Measurements from ENCODE around the gene POLR2E. TPM values are rescaled to one million over a fixed set of nuclear protein-coding genes. Genes with fewer than 3 reads are reported as not detected.
A peak's percentile ranks its signal among the peaks of the same experiment; 100 is the strongest.

POLR2E gene
- total RNA-seq, 2 donors from 2014 or later, result 176 to 179 TPM

DNA sequence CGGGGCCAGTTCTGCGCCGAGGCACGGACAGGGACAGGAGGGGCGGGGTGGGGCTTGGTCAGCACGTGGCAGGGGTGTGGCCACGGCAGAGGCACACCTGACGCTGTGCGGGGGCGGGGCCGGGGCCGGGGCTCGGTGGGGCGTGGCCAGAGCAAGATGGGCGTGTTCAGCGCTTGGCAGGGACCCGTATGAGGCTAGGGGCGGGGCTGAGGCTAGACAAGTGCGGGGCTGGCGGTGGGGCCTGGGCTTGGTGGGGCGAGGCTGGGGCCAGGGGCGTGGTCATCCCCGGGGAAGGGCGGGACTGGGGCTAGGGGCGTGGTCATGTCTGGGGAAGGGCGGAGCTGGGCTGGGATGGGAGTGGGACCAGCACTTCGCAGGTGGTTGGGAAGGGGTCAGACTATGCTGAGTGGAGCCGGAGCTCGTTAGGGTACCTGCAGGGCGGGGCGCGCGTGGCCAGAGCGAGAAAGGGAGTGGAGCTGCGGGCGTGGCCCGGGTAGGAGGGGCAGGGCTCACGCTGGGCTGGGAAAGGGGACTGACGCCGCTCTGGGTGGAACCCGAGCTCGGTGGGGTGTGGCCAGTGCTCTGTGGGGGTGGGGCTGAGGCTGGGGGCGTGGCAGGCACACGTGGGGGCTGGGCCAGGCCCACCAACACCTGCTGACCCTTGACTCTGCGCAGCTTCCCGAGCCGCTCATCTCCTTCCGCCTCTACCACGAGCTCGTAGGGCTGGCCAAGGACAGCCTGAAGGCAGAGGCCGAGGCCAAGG lies 12.8 kb downstream of the POLR2E start:
- H3K4me3 Mint-ChIP-seq, result no peak overlapping the region

DNA sequence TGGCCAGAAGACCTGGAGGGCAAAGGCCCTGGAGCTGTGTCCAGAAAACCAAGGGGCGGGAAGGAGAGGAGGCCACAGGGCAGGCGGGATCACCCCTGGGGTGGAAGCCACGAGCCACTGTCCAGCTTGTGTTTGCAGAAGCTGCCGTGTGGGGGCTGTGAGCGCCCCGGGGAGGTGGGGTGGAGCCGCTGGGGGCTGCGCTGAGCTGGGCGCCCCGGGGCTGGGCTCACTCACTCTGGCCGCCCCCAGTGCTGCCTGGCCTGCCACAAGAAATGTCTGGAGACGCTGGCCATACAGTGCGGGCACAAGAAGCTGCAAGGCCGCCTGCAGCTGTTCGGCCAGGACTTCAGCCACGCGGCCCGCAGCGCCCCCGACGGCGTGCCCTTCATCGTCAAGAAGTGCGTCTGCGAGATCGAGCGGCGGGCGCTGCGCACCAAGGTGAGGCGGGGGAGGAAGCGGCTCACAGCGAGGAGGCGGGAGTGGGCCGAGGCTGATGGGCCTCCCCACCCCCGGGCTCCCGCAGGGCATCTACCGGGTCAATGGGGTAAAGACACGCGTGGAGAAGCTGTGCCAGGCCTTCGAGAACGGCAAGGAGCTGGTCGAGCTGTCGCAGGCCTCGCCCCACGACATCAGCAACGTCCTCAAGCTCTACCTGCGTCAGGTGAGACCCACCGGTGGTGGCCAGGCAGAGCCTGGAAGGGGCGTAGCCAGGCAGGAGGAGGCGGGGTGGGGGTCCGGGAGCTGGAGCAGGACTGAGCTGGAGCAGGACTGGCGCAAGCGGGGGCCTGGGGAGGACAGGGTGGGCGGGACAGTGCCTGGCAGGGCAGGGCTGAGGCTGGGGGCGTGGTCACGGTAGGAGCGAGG lies 13.6 kb downstream of the POLR2E start:
- H3K36me3 Mint-ChIP-seq (ENCODE audit: insufficient read depth in 2 of 2), result peaks cover 11 to 30% of the 10 kb centered on the region in 2 donors

More for the DNA sequence above, 12.8 kb downstream of the POLR2E start:
- DNase-seq (peak; percentile 93 to 94), ATAC-seq (replicated peaks in 1 of 2) (peak; percentile 77)
- peaks cover 9 to 25% of the 10 kb centered on the region in 2 donors for H3K36me3 Mint-ChIP-seq (ENCODE audit: insufficient read depth in 2 of 2)
- peaks cover 32% of the 10 kb centered on the region for H3K4me1 Mint-ChIP-seq (ENCODE audit: low read depth)
- no peaks in the 10 kb centered on the region for H3K27me3 Mint-ChIP-seq (ENCODE audit: low read depth)
- peak overlapping the region; percentile 50 for H3K27ac Mint-ChIP-seq
- no peaks in the 10 kb centered on the region for H3K9me3 Mint-ChIP-seq

DNA sequence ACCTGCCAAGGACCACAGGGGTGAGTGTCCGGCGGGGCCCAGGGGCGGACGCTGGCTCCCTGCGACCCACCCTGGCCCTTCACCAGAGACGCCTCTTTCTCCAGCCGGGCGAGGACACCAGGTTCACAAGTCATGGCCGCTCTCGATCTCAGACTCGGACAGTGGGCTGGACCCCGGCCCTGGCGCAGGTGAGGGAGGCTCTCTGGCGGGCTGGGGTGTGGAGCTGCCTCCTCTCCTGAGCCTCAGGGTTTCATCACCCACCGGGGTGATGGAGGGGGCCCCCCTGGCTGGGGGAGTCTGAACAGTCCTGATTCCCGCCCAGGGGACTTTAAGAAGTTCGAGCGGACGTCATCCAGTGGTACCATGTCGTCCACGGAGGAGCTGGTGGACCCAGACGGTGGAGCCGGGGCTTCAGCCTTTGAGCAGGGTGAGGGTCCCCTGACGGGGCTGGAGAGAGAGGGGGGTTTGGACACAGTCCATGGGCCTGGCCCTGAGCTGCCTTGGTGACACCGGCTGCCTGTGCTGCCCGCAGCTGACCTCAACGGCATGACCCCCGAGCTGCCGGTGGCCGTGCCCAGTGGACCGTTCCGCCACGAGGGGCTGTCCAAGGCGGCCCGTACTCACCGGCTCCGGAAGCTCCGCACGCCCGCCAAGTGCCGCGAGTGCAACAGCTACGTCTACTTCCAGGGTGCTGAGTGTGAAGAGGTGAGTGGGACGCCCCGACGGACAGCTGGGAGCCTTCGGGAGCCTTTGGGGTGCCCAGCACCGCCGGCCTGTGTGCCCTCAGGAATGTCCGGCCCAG lies 14.6 kb downstream of the POLR2E start:
- no peak overlapping the region for H3K4me3 Mint-ChIP-seq
- DNase-seq (no peak), ATAC-seq (replicated peaks in 1 of 2) (no peak)
- H3K9me3 Mint-ChIP-seq, result no peaks in the 10 kb centered on the region
- no peaks in the 10 kb centered on the region for H3K27me3 Mint-ChIP-seq (ENCODE audit: low read depth)
- H3K36me3 Mint-ChIP-seq (ENCODE audit: insufficient read depth in 2 of 2), result peaks cover 18 to 36% of the 10 kb centered on the region in 2 donors
- H3K4me1 Mint-ChIP-seq (ENCODE audit: low read depth), result peaks cover 43% of the 10 kb centered on the region
- no peak overlapping the region for H3K27ac Mint-ChIP-seq

More for the DNA sequence above, 13.6 kb downstream of the POLR2E start:
- Mint-ChIP-seq H3K4me3 (no peak overlapping the region), H3K27ac (no peak overlapping the region), H3K4me1 (ENCODE audit: low read depth) (peaks cover 39% of the 10 kb centered on the region), H3K9me3 (no peaks in the 10 kb centered on the region), H3K27me3 (ENCODE audit: low read depth) (no peaks in the 10 kb centered on the region)
- no peak for ATAC-seq (replicated peaks in 1 of 2)
- no peak for DNase-seq

DNA sequence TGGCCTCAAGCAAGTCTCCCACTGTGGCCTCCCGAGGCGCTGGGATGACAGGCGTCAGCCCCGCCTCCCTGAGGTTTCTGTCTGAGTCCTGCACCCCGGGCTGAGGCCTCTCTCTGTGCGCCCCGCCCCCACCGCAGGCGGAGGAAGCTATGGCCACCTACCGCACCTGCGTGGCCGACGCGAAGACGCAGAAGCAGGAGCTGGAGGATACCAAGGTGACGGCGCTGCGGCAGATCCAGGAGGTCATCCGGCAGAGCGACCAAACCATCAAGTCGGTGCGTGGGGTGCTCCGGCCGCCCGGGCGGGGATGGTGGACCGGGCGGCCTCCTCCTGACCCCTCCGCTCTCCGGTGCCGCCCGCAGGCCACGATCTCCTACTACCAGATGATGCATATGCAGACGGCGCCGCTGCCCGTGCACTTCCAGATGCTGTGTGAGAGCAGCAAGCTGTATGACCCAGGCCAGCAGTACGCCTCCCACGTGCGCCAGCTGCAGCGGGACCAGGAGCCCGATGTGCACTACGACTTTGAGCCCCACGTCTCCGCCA lies 15.5 kb downstream of the POLR2E start:
- Mint-ChIP-seq H3K4me3 (peak overlapping the region; percentile 29 to 52), H3K9me3 (no peaks in the 10 kb centered on the region), H3K27me3 (ENCODE audit: low read depth) (no peaks in the 10 kb centered on the region), H3K36me3 (ENCODE audit: insufficient read depth in 2 of 2) (peaks cover 13 to 32% of the 10 kb centered on the region in 2 donors), H3K4me1 (ENCODE audit: low read depth) (peaks cover 40% of the 10 kb centered on the region), H3K27ac (peak overlapping the region; percentile 55)
- peak; percentile 90 to 91 for DNase-seq
- ATAC-seq (replicated peaks in 1 of 2), result peak; percentile 18 to 19

DNA sequence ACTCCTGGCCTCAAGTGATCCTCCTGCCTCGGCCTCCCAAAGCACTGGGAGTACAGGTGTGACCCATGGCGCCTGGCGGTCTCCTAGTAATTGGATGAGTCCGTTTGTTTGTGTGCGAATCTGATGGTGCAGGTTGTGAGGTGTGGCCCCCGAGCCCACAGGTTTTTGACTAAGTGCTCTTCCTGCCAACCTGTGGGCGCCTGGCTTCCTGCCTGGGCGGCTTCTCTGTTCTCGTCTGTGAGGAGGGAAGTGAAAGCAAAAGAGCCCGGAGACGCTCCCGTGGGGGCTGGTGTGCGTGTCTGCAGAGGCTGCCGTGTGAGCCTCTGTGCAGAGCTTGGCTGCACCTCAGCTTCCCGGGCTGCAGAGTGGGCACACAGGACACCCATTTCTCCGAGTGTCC lies 18.2 kb downstream of the POLR2E start:
- H3K36me3 Mint-ChIP-seq (ENCODE audit: insufficient read depth in 2 of 2), result peaks cover 13 to 35% of the 10 kb centered on the region in 2 donors

DNA sequence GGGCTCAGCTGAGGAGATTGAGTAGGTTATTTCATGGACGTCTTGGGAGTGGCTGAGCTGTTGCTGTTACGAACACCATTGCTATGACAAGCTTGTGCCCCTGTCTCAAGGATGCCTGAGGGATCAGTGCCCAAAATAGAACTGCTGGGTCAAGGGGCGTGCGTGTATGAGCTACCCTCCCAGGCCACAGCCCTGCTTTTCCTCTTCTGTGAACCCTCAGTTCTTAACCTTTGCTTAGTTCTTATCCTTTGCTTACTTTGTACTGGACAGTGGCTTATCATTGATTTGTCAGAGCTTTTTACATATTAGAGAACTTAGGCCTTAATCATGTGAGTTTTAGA lies 19.2 kb downstream of the POLR2E start:
- DNase-seq, result no peak
- Mint-ChIP-seq H3K36me3 (ENCODE audit: insufficient read depth in 2 of 2) (peaks cover 17 to 38% of the 10 kb centered on the region in 2 donors), H3K27ac (peak overlapping the region; percentile 92), H3K4me3 (peak overlapping the region; percentile 61 to 74), H3K27me3 (ENCODE audit: low read depth) (no peaks in the 10 kb centered on the region), H3K4me1 (ENCODE audit: low read depth) (peaks cover 60% of the 10 kb centered on the region), H3K9me3 (no peaks in the 10 kb centered on the region)
- ATAC-seq (replicated peaks in 1 of 2), result no peak

More for the DNA sequence above, 18.2 kb downstream of the POLR2E start:
- ATAC-seq (replicated peaks in 1 of 2), result peak; percentile 80 to 81
- peak; percentile 91 to 95 for DNase-seq
- H3K4me3 Mint-ChIP-seq, result peak overlapping the region; percentile 57 to 82
- no peaks in the 10 kb centered on the region for H3K9me3 Mint-ChIP-seq
- peak overlapping the region; percentile 72 for H3K27ac Mint-ChIP-seq
- H3K4me1 Mint-ChIP-seq (ENCODE audit: low read depth), result peaks cover 60% of the 10 kb centered on the region
- no peaks in the 10 kb centered on the region for H3K27me3 Mint-ChIP-seq (ENCODE audit: low read depth)

DNA sequence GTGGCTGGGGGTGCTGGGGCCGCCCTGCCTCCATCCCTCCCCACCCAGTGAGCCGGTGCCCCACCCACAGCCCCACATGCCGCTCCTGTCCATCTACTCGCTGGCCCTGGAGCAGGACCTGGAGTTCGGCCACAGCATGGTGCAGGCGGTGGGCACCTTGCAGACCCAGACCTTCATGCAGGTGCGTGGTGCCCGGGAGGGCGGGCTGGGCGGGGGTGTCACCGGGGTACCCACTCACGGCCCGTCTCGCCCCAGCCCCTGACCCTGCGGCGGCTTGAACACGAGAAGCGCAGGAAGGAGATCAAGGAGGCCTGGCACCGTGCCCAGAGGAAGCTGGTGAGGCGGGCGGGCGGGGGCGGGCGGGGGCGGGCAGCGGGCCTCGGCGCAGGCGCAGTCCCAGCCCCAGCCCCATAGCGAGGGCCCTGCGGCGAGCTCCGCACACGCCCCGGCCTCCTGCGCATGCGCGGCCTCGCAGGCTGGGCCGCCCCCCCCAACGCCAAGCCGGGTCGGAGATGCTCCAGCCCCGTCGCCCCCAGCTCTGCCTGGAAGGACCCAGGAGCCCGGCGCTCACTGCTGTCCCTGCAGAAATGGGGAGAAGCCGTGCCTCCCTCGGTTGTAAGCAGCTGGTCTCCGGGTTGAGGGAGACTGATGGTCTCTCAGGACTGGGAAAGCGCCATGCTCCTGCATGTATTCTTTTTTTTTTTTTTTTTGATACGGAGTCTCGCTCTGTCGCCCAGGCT lies 20.5 kb downstream of the POLR2E start:
- H3K27ac Mint-ChIP-seq, result no peak overlapping the region
- DNase-seq (peak; percentile 90 to 91), ATAC-seq (replicated peaks in 1 of 2) (peak; percentile 33 to 42)
- H3K36me3 Mint-ChIP-seq (ENCODE audit: insufficient read depth in 2 of 2), result peaks cover 17 to 38% of the 10 kb centered on the region in 2 donors
- no peaks in the 10 kb centered on the region for H3K27me3 Mint-ChIP-seq (ENCODE audit: low read depth)
- peaks cover 64% of the 10 kb centered on the region for H3K4me1 Mint-ChIP-seq (ENCODE audit: low read depth)
- no peaks in the 10 kb centered on the region for H3K9me3 Mint-ChIP-seq
- peak overlapping the region; percentile 74 to 76 for H3K4me3 Mint-ChIP-seq

DNA sequence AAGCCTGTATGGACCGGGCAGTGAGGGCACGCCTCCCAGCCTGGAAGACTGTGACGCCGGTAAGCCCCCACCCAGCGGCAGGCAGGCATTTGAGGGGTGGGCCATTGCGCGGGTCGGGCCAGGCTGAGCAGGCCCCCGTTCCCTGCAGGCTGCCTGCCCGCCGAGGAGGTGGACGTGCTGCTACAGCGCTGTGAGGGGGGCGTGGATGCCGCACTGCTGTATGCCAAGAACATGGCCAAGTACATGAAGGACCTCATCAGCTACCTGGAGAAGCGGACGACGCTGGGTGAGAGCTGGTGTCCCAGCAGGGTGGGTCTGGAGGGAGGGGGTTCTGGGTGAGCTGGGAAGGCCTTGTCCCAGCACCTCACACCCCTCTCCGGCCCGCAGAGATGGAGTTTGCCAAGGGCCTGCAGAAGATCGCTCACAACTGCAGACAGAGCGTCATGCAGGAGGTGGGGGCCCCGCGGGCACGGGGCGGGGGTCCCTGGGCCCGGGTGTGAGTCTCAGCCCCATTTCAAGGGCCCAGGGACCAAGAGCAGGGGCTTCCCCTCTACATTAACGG lies 21.1 kb downstream of the POLR2E start:
- DNase-seq (no peak), ATAC-seq (replicated peaks in 1 of 2) (peak in 1 of 2 donors; percentile 0)
- H3K4me1 Mint-ChIP-seq (ENCODE audit: low read depth), result peaks cover 71% of the 10 kb centered on the region
- no peak overlapping the region for H3K27ac Mint-ChIP-seq
- H3K27me3 Mint-ChIP-seq (ENCODE audit: low read depth), result no peaks in the 10 kb centered on the region
- H3K4me3 Mint-ChIP-seq, result peak overlapping the region; percentile 50 to 76
- peaks cover 21 to 40% of the 10 kb centered on the region in 2 donors for H3K36me3 Mint-ChIP-seq (ENCODE audit: insufficient read depth in 2 of 2)
- H3K9me3 Mint-ChIP-seq, result no peaks in the 10 kb centered on the region

DNA sequence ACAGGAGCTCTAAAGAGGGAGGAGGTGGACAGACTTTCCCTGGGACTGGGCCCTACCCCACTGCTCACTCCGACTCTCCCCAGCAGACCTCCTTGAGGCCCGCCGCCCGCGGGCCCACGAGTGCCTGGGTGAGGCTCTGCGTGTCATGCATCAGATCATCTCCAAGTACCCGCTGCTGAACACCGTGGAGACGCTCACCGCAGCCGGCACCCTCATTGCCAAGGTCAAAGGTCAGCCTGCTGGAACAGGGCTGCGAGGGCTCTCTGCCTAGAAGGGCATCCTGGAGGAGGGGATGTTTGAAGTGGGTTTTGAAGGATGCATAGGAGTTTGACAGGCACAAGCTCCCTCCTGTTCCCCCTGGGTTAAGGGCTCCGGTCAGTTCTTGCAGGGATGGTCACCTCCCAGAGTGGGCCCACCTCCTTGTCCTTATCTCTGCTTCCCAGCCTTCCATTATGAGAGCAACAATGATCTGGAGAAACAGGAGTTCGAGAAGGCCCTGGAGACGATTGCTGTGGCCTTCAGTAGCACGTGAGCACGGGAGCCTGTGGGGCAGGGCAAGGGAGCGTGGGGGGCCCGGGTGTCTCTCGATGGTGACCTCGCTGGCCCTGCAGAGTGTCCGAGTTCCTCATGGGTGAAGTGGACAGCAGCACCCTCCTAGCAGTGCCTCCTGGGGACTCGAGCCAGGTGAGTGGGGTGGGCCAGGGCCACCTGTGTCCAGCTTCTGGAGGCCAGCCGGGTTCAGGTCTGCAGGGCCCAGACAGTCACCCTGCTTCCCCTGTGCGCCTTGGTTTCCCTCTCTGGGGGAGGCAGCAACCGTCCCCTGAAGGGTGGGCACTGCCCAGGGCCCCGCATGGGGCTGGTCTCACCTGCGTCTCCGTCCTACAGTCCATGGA lies 21.9 kb downstream of the POLR2E start:
- H3K27me3 Mint-ChIP-seq (ENCODE audit: low read depth), result no peaks in the 10 kb centered on the region
- DNase-seq (no peak), ATAC-seq (replicated peaks in 1 of 2) (no peak)
- H3K36me3 Mint-ChIP-seq (ENCODE audit: insufficient read depth in 2 of 2), result peaks cover 26 to 46% of the 10 kb centered on the region in 2 donors
- H3K9me3 Mint-ChIP-seq, result no peaks in the 10 kb centered on the region
- H3K27ac Mint-ChIP-seq, result no peak overlapping the region
- peak overlapping the region; percentile 50 to 76 for H3K4me3 Mint-ChIP-seq
- H3K4me1 Mint-ChIP-seq (ENCODE audit: low read depth), result peaks cover 76% of the 10 kb centered on the region

DNA sequence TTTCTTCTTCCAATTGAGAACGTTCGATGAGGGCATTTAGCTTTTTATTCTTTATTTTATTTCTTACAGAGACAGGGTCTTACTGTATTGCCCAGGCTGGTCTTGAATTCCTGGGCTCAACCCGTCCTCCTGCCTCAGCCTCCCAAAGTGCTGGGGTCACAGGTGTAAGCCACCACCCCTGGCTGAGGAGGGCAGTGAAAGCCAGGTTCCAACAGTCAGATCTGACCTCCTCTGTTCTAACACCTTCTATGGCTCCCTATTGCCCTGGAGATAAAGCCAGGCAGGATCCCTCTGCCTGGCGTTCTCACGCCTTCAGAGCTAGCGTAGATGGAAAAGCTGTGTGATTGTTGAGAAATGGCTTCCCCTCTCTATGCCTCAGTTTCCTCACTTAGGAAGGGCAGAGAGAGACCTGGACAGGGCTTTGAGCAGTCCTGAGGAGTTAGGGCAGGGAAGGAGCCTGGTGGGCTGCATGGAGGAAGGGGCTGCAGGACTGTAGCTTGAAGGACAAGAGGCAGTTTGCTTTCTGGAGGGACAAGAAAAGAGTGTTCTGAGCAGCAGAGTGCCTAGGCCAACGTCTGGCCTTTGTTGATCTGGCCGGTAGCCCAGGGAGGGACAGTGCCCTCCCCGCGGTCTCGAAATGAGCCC lies 22.7 kb downstream of the POLR2E start:
- DNase-seq (no peak), ATAC-seq (replicated peaks in 1 of 2) (no peak)
- peak overlapping the region; percentile 56 to 80 for H3K4me3 Mint-ChIP-seq
- peaks cover 69% of the 10 kb centered on the region for H3K4me1 Mint-ChIP-seq (ENCODE audit: low read depth)
- no peaks in the 10 kb centered on the region for H3K9me3 Mint-ChIP-seq
- peaks cover 23 to 39% of the 10 kb centered on the region in 2 donors for H3K36me3 Mint-ChIP-seq (ENCODE audit: insufficient read depth in 2 of 2)
- no peaks in the 10 kb centered on the region for H3K27me3 Mint-ChIP-seq (ENCODE audit: low read depth)
- peak overlapping the region; percentile 76 for H3K27ac Mint-ChIP-seq
